ENCODE data around the gene GRIPAP1.
A peak's percentile ranks its signal among the peaks of the same experiment; 100 is the strongest.

Gene GRIPAP1

DNA sequence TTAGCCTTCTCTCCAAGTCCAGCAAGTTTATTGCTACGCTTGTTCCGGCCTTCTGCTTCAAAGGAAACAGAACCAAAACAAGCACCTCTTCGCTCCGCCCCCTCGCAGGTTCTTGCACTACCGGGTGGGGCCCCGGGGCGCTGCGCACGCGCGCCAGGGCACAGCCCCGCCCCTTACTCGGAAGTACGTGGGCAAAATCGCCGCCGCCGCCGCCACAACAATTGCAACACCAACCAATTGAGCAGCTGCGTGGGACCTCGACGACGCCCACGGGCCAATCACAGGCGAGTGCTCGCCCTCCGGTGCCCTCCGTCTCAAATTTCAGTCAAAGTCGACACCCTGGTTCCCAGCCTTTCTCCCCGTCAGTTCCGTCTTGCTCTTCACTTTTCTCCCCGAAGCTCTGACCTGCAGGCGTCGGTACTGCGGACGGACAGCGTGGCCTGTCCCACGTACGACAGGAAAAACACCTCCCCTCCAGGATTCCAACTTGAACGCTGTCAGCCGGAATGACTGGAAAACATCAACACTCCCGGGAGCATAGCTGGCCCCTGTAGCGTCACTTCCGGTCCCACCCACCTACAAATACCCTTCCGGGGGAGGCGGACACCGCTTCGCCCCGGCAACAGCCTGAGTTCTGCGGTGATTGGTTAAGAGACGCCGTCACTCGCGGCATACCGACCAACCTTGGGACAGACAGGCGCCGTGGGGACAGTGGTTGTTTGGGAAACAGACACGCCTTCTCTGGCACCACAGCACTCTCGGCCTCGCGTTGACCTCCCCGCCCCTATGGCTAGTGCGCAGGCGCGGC lies 44.0 kb downstream of the GRIPAP1 start:
- DNase-seq: peak; percentile 93

DNA sequence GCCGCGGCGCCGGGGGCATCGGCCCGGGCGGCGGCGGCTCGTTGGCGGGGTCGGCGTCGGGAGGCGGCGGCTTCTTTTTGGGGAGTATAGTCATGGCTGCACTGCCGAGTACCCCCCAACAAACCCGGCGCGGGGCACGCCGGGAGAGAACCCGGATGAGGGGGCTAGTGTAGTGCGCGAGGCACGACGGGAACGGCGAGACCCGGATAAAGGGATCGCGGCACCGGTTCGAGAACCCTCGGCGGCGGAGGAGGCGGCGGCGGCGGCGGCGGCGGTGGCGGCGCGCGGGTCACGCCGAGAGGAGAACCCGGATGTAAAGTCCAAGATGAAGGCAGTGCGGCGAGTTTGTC lies 44.6 kb downstream of the GRIPAP1 start, which contains the start of gene OTUD5:
Gene OTUD5 (minus strand): TSS at position 131 of the 350 bp plus-strand sequence. CDS start 37 bp downstream, at position 94.
- DNase-seq: peak; percentile 79

DNA sequence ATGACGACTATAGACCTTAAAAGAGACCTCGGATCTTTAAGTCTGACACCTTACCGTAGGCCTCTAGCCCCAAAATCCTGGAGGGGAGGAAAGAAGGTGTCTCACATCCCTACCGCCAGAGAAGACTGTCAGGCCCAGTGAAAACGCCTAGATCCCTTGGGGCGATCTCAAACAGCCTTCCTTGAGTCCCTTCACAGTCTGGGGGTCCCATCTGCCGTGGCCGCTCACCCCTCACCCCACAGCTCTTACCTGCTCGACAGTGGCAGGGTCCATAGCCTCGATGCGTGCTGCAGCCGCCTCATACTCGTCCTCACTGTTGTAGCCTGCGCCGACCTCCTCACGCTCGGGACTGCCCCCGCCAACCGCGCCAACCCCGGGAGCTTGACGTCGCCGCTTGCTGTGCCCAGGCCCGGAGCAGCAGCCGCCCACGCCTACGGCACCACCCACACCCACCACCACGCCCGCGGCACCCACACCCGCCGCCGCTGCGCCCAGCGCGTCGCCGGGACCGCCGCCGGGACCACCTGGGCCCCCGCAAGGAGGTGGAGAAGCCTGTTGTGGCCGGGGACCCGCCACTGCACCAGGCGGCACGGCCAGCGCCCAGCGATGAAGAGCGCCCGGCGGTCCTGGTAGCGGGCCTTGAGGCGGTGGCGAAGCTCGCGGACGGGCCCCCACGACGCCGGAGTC lies 45.2 kb downstream of the GRIPAP1 start:
- DNase-seq: peak; percentile 60

DNA sequence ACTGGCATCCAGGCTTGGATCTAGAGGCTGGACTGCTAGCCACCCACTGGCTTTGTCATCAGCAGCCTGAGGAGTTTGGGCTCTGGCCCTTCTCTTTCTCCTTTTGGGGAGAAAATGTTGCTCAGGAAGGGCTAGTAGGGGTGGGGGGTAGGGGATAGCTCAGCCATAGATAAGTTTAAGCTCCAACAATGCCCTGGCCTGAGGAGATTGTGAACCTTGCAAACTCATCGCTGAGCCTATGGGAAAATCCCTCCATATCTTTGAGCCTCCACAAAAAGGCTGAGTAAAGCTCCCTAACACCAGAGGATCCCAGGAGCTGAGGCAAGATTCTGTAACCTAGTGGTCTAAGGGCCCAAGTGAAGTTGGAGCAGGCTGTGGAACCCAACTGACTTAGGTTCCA lies 53.5 kb downstream of the GRIPAP1 start:
- no peak for DNase-seq

GRCh38 chrX:48945517-48946348 lies 56.3 kb downstream of the GRIPAP1 start:
- peak; percentile 50 for DNase-seq

GRCh38 chrX:48942895-48943294 lies 59.2 kb downstream of the GRIPAP1 start:
- DNase-seq: no peak

GRCh38 chrX:48940404-48940955 lies 61.6 kb downstream of the GRIPAP1 start:
- no peak for DNase-seq

- no peak for DNase-seq
Measured at GRCh38 chrX:48939524-48940228, 62.4 kb downstream of the GRIPAP1 start.

GRCh38 chrX:48938721-48939425 lies 63.2 kb downstream of the GRIPAP1 start:
- peak; percentile 82 for DNase-seq

DNA sequence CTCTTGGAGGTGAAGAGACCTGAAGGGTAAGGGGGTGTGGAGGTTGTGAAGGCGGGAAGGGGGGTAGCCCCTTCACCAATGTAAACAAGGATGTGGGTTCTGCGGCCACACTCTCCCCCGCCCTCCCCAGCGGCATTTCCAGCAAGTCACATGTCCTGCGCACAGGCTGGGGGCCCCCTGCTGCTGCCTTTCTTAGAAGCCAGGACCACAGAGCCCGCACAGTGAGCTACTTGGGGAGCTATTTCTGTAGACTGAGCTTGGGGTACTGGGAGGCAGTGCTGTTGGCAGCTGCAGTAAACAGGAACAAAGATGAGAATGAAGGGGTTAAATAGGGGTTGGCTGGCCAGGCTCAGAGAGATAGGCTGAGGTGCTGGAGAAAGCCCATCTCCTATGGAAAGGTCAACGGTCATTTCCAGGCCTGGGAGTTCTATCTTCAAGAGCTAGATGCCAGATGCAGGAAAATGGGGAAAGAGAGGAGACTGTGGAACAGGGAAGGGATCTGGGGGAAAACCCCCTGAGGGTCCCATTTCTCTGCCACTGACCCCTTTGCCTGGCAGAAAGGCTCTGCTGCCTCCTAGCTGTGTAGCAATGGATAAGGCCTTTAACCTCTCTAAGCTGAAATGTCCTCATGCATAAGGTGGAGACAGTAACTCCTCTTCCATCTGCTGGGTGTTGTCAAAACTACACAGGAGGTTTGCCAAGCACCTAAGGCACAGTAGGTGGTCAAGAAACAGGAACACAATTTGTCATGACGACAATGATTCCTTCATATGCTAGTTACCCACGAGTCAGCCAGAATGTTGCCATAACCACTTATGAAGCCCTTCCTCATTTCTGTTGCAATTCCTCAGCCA lies 64.8 kb downstream of the GRIPAP1 start:
- DNase-seq: peak; percentile 91

- no peak for DNase-seq
Measured at GRCh38 chrX:48936429-48937053, 65.5 kb downstream of the GRIPAP1 start.

DNA sequence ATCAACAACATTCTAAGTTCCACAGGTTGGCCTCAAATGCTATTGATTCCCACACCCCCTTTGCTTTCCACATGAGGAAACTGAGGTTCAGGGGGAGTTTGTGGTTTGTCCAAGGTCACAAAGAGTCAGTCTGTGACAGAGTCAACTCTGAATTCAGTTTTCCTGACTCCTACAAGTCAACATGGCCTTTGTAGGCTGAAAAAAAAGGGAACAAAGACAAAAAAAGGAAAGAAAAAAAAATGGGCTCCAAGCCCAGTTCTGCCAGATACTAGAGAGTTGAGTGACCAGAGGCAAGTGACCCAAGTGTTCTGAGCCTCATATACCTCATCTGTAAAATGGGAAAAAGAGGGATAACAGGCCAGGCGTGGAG lies 66.8 kb downstream of the GRIPAP1 start:
- DNase-seq: no peak

- peak; percentile 49 for DNase-seq
Measured at GRCh38 chrX:48934581-48935300, 67.3 kb downstream of the GRIPAP1 start.

DNA sequence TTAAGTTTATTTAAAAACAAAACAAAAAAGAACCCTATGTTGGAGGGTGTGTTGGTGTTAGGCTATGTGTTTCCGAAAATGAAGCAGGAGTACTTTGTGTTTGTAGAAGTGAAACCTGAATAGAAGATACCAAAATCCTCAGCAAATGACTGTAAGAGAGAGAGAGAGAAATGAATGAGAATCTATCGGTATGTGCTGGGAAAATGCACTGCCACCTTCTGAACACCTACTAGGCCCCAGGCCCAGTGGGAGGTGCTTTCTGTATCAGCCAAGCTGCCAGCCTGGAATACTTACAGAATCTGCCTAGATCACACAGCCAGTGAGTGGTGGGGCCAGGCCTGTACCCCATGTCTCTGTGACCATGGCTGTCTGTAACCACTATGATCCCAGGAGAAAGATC lies 68.3 kb downstream of the GRIPAP1 start:
- DNase-seq: peak; percentile 51

DNA sequence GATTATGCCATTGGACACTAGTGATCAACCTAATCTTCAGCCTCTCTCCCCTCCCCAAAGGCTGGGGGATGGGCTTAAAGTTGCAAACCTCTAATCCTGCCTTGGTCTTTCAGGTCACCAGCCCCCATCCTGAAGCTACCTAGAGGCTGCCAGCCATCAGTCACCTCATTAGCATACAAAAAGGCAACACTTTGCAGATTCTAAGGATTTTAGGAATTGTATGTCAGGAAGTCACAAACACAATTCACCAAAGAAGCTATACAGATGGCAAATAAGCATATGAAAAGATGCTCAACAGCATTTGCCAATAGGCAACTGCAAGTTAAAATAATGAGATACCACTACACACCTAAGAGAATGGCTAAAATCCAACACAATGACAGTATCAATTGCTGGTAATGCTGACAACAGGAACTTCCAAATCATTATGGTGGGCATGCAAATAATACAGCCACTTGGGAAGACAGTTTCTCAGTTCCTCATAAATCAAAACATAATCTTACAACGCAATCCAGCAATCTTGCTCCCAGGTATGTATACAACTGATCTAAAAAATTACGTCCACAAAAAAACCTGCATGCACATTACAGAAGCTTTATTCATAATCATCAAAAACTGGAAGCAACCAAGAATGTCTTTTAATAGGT lies 74.2 kb downstream of the GRIPAP1 start:
- DNase-seq: no peak

- DNase-seq: no peak
Measured at GRCh38 chrX:48927123-48927522, 74.9 kb downstream of the GRIPAP1 start.

DNA sequence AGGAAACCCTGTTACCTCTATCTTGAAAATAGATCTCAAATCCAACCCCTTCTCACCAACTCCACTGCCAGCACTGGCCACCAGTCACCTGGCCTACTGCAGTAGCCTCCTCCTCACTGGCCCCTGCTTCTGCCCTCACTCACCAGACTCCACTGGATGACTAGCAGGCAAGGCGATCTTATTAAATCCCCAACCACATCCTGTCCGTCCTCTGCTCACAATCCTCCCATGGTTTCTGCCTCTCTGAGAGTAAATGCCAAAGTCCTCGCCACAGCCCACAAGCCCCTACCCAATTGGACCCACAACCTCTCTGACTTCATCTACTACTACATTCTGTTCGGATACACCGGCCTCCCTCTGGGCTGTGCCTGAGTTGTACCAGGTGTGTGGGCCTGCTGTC lies 77.8 kb downstream of the GRIPAP1 start:
- DNase-seq: no peak

DNA sequence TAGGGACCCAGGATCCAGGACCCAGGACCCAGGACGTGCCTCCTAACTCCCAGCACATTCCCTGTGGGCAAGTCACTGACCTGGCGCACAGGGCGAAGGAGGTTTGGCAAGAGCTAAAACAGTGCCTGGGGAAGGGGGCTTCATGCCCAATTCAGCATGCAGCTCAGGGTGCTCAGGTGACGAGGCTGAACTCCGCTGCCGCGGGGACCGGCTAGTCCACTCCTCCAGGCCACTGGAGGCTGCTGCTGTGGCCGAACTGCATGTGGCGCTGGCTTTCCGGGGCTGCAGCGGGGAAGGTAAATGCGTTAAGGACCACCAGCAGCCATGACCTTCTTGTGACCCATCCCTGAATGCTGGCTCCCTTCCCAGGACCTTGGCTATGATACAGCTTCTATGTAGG lies 78.3 kb downstream of the GRIPAP1 start:
- DNase-seq: no peak

Data from stimulated activated CD4-positive, alpha-beta T cell treated with anti-CD3 and anti-CD28 coated beads, Interleukin-15, amount 100 ng/mL, for 24 hours (primary cell).